HG02571 (cell line): ENCODE results near the gene IZUMO1R.
"Not testable (repeated sequence)": the region's sequence is repeated elsewhere in the genome, so short reads cannot be mapped to it uniquely, and the experiment has no call there.

ENCODE experiments used
- ATAC-seq: cut with Tn5 transposase; IDR thresholded peaks from one replicate; pipeline ENCODE4 v1.9.1; 2021; ENCODE audit warnings: mild to moderate bottlenecking, moderate library complexity; ENCODE audit not compliant: unreplicated experiment

Gene IZUMO1R

DNA sequence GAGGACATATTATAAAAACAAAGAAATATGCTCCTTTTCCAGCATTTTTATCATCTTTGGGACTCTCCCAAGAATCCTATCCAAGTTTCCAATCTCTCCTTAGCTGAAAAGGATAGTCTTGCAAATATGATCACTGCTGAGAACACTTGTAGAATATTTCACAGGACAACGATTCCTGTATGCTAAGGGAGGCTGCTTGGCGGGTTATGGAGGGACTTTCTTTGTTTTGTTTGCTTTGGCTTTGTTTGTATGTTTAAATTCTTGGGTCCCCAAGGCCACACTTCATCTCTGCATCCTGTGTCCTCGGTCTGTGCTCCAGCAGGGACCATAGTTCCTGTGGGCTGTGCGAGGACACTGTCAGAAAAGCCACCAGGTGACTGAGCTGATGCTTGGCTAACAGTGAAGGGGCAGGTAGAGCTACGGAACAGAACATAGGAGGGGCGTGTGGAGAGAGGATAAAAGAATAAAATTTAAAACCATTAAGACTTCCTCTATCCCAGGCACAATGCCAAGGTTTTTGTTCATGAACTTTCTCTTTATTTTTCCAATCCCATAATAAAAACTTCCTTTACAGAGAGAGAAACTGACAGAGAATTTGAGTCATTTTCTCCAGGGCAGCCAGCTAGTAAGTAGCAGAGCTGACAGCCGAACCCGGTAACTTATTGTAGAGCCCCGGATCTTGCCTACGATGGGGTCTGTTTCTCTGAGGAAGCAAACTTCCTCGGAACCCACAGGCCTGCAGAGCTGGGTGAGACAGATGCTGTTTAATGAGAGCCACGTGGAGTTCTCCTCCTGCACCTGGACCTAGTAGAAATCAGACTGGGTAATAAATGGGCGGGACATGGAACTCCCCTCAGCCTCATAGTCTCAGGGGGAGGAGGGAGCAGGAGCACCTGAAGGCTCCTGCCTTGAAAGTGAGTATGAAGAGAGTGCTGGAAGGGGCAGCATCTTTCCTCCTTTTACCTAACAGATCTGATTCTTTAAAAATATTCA is at the start of gene IZUMO1R:
Gene IZUMO1R, plus strand, starts transcription at position 615 of the 993 bp plus-strand sequence. CDS start 1,057 bp downstream, outside the sequence.
- no peak for ATAC-seq

DNA sequence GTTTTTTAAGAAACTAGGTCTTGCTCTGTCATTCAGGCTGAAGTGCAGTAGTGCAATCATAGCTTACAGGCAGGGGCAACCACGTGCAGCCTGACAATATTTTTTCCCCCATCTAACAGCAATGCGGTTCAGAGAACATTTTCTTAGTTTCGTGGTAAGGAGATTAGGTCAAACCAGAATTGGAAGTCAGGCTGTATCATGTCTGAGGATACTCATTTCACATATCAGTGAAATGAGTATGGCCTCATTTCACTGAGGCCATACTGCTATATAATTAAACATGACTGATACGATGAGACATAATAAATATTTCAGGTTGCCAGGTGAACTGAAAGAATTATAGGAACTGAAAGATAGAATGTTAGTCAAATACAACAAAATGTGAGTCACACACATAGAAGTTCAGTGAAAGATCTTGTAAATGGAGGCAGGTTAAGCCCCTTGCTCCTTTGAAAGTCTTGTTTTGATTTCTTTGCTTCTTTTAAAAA is 32.5 kb upstream of the IZUMO1R start:
- ATAC-seq: peak; percentile 84

DNA sequence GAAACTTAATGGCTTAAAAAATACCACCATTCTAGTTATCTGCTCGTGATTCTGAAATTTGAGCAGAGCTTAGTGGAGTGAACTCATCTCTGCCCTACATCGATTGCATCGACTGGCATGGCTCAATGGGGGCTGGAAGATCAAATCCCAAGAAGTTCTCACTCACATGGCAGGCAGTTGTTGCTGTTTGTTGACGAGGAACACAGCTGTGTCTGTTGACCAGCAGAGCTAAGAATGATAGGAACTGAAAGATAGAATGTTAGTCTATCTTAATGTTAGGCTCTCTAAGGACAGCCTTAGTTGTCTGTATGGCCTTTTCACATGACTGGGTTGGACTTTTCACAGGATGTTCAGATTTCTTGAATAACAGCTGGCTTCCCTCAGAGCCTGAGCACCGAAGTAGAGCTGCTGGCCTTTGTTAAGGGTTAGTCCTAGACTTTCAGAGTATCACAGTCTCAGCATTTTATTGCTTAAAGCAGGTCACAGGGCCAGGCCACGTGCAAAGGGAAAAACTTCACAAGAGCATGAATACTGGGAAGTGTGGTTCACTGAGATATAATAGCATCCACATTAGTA is 31.6 kb upstream of the IZUMO1R start:
- no peak for ATAC-seq

DNA sequence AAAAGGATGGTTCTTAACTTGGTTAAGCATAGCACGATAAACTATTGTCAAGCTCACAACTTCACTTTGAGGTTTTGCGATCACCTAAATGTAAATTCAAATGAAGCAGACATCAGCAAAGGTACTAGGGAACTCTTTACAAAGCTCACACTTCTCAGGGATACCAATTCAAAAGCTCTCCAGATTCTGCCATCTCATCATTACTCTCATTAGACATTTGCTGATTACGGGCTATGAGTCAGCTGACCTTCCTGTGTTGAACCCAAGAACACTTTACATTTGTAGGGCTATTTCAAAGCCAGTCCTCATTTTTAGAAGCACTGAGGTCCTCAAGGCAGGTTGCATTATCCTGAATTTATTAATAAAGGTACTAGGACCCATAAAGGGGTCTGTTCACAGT is 28.4 kb upstream of the IZUMO1R start:
- no peak for ATAC-seq

DNA sequence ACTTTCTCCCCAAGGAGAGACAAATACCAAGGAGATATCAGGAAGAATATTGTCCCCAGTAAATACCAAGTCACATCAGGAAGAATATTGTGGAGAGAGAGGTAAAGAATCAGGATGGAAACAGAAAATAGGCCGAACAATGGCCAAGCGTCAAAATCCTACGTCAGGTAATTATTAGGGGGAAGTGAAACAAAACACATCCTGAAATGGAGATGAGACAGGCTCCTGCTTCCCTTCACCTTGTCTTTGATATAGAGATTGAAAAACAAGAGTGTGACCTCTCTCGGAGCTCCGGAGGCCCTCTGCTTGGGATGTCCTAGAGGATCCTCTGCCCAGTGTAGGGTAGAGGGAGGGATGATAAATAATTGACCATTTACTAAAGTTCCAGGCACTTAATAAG is 27.4 kb upstream of the IZUMO1R start:
- ATAC-seq: no peak

DNA sequence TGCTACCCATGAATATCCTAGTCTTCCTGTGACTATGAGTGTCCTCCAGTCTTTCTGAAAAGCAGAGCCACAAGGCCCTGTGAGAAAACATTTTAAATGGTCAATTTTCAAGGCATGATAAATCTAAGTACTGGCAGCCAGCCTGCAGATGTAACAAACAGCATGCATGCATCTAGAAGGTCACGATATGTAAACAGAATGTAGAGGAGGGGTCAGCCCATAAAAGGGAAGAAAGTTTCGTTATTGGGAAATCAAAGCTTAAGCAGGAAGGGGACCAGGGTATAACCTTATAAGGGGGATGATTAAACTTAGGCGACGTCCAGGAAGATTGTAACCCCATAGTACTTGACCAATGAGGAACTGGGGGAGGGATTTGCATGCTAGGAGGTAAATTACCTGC is 26.2 kb upstream of the IZUMO1R start:
- not testable (repeated sequence) for ATAC-seq

DNA sequence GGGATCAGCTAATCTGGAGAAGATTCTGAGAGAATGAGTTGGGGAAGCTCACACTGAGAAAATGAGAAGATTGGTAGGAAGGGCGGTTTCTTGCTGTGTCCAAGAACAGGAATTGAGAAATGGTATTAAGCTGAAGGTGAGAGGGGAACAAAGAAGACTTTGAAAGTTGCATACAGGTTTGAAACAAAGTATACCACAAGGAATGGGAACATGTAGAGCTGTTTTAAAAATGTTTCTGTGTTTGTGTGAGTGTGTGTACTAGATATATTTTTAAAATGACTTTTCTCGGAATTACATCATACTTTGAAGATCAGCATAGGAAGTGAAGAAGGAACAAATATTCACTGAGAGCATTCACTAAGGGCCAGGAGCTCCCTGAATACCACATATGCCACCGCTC is 24.4 kb upstream of the IZUMO1R start:
- no peak for ATAC-seq

DNA sequence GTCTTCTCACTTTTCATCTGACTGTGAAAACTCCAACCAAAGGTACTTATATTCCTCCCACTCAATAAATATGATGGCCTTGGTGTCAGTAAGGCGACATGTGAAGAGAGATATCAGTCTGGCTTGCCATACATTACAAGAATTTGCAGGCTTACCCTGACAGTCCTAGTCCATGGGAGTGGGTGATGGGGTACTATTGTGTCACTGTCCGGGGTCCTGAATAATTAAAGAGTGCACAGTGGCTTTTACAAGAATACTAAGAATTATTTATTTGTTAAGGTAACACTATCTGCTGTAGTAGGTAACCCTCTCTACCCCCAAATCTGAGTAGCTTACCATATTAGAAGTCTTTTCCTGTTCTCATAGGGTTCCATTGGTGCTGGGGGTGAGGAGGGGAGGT is 23.1 kb upstream of the IZUMO1R start:
- no peak for ATAC-seq

DNA sequence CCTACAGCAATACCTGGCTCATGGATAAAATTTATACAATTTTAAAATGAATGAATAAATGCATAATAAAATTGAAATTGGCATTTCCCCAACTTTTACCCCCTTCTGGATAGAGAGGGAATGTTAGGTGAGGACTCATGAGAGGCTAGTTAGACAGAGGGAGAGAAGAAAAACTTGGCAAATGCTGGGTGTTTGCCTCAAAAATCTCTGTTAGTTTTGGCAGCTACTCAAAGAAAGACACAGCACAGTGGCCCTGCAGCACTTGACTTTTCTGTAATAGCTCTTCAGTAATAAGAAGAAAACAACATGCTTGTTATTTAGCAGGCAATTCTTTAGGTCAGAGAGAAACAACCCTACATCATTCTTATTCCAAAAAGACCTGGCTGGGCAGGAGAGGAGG is 20.7 kb upstream of the IZUMO1R start:
- no peak for ATAC-seq

DNA sequence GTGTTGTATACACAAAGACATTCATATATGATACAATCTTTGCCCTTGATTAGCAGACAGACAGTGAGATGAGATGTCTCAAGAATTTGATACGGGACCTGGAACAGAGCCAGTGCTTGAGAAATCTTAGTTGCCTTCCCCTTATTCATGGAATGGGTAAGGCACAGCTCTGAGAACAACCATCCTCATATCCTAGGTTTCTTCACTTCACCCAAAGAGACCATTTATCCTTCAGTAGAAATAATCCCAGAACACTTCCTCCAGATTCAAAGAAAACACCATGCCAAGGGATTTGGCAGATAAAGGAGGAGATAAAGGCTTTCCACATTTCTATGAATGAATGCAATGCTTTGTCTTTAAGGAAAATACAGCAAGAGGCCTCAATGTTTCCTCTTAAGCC is 8.8 kb upstream of the IZUMO1R start:
- ATAC-seq: no peak

DNA sequence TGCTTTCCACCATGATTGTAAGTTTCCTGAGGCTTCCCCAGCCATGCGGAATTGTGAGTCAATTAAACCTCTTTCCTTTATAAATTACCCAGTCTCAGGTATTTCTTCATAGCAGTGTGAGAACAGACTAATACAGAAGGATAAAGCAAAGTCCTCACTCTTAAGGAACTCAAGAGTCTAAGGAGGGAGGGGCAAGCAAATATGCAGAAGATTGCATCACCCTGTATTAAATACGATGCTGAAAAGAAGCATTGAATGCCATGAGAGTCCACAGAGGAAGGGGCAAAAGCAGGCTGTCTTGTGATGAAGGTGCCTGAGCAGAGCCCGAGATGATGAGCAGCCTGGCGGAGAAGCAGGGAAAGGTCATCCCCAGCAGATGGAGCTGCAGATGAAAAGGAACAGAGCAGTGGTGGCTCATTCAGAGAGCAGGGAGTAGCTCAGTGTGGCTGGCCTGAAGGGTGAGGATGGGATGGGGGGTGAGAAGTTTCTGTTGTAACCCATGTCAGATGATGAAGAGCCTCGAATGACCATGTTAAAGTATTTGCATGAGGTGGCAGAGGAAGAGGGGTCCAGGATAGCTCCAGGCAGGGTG is 6.3 kb upstream of the IZUMO1R start:
- no peak for ATAC-seq

DNA sequence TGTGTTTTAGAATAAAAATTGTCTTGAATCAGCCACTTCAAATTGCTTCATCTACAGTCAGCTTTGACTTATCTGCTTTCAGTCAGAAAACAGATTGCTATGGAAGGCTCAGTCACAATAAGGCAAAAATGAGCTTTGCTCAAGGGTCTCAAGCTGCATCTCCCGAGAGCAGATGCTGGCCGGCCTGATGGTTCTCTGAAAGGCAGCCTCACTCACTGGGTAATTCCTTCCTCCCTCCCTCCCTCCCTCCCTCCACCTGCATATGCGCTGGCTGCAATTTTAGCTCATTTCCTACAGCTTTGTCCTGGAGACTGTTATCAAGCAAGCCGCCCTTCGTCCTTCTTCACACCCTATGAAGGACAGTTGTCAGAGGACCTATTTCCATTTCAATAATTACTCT is 1.6 kb upstream of the IZUMO1R start:
- ATAC-seq: no peak

DNA sequence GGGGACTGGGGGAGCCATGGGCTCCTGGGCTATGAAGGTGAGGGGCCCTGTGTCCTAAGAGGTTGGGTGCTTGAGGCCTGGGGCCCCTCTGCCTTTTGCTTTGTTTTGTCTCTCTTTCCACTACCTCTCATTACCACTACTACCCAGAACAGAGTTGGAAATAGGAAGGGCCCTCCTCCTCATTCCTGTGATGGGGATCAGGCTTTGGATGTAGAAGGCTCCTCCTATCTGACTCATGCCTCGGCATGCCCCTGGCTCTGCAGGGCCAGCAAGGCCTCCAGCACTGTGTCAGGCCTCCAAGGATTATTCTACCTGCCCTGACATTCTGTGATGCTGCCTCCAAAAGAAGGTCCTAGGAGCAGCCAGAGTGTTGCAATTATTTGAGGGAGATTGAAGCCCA is 766 bp downstream of the IZUMO1R start:
- no peak for ATAC-seq

DNA sequence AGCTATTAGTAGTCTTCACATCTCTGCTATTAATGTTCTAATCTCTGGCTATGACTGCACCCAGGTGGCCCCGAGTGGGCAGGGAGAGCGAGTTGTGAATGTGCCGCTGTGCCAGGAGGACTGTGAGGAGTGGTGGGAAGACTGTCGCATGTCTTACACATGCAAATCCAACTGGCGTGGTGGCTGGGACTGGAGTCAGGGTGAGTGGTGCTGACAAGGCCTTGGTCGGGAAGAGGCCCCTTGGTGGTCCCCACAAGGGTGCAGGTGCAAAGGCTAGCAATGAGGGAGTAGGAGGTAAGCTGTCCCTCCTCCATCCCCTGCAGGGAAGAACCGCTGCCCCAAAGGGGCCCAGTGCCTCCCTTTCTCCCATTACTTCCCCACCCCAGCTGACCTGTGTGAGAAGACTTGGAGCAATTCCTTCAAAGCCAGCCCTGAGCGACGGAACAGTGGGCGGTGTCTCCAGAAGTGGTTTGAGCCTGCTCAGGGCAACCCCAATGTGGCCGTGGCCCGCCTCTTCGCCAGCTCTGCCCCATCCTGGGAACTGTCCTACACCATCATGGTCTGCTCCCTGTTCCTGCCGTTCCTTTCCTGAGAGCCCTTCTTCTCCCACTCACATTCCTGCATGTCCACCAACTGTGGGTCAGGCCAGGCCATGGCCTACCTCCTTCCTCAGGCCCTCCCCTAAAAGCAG is 2.9 kb downstream of the IZUMO1R start:
- no peak for ATAC-seq

DNA sequence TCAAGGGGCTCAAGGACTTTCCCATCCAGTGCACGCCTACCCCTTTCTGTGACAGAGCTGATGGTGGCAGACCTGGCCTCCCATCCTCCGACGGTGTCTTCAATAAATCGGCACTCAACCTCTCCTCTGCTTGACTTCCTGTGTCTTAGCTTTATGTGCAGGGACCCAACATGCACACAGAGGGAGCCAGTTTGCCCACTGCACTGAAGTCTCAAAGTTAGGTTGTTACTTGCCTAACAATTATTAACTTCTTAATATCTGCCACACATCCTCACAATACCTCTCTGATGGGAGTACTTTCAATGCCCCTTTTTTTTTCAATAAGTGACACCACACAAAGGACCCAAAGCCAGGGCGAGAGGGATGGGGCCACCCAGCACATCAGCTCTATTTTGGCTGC is 3.6 kb downstream of the IZUMO1R start:
- ATAC-seq: no peak

DNA sequence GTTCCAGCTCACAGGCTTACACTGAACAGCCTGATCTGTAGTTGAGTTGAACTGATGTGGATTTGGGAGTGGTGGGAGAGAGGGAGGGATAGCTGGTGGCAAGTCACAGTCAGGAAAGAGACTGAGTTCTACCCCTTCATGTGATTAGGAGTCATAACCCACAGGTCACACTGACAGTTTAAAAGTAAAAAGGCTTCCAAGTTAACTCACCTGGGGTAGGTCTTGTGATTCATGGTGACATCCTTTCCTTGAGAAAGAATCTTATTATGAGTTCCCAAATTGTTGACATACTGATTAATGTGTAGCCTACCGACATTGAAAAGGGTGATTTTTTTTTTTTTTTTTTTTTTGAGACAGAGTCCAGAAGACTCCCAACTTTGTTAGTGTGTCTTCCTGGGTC is 5.4 kb downstream of the IZUMO1R start:
- no peak for ATAC-seq

DNA sequence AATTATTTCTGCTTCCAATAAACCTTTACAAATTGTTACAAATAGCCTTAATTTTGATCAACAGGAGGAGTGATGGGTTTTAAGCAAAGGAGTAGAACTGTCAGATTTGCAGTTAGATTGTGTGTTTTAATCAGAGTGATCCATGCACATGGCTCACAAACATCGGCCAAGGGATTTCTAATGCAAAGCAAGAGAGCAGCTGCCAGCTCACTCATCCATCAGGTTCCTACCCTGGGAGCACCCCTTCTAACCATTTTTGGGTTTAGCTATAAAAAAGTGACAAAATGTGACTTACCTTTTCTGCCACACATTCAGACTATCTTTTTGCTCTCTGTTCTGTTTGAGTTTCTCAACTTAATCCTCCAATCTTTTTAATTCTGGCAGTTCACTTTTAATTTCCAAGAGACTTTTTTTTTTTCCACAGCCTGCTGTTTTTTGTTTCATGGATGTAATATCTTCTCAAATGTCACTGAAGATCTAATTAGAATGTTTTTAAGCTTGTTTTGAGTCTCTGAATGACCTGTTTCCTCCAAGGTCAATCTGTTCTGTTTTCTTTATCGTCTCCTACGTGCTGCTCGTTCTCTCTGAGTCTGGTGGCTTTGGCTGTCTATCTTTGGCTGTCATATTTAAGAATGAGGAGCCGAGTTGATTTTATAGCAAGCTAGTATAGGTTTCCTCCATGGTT is 6.0 kb downstream of the IZUMO1R start:
- no peak for ATAC-seq

DNA sequence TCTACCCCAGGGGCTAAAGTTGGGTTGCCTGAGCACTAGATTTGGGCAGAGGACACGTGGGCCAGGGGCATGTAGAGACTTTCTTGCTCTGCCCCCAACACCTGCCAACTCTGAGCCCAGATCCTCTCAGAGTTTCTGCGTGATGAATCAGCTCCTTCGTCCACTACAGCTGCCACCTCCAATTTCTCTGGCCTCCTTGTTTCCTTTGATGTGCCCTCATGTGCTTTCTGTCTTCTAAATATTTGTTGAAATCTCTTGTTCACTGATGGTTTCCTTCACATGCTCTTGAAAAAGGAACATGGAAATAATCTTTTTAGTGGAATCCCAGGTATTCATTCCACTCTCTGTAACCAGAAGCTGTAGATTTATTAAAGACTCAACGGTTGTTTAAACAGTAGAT is 8.0 kb downstream of the IZUMO1R start:
- ATAC-seq: no peak

DNA sequence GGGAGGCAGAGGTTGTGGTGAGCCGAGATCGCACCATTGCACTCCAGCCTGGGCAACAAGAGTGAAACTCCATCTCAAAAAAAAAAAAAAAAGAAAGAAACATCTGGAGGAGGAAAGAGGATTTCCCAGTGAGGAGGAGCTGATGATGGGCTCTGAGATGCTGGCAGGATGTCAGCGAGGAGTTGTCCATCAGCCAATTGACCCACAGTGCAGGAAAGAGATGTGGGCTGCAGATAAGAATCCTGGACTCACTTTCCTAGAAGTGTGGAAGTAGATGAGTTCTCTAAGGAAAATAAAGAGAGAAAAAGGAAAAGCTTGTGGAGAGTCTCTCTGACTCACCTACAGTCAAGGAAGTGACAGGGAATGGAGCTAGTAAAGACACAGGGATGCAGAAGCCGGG is 9.7 kb downstream of the IZUMO1R start:
- no peak for ATAC-seq

DNA sequence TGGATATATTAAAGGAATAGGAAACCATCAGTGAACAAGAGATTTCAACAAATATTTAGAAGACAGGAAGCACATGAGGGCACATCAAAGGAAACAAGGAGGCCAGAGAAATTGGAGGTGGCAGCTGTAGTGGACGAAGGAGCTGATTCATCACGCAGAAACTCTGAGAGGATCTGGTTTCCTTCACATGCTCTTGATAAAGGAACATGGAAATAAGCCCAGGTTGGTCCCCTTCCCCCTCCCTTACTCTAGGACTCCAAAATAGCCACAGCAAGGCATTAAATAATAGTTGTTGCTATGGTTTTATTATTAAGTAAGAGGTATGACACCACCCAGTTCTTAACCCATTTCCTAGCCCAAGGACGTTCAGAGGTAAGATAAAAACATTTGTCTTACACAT is 11.3 kb downstream of the IZUMO1R start:
- no peak for ATAC-seq

DNA sequence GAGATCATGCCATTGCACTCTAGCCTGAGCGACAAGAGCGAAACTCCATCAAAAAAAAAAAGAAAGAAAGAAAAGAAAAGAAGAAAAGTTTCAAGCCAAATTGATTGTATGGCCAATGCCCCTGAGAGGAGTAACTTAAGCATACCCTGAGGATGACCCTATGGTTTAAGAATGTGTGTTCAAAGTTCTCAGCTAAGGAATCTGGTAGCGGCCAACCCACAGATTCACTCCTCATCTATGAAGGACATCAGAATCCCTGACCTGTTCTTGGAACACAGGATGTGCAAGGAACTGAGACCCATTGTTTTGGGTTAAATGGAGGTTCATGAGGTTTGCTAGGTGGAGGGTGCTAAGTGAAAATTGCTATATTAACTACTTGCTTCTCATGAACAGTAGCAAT is 18.1 kb downstream of the IZUMO1R start:
- no peak for ATAC-seq
